Epithelial cell of proximal tubule (primary cell): ENCODE data around the gene XRN2. TPM values are rescaled to one million over a fixed set of nuclear protein-coding genes. Genes with fewer than 3 reads are reported as not detected.

Experiments
- DNase-seq: peaks from one replicate; pipeline ENCODE4 v3.0.0-alpha.2; 2011; ENCODE audit warnings: low read depth
- H3K4me3 ChIP-seq: 2 replicates; pipeline ENCODE4 v1.5.1; 2011; ENCODE audit warnings: low read depth, mild to moderate bottlenecking, low read length
- total RNA-seq: library from RNA; depleted of rRNA; stranded (reverse); fragments of >200 nt; gene quantifications from 2 replicates; pipeline ENCODE4 v1.2.3, GENCODE V29; 2015
- TF ChIP-seq, protein P1 (sequence below): conservative IDR thresholded peaks from 2 replicates; pipeline ENCODE4 v1.5.1; 2012; ENCODE audit warnings: low read depth, mild to moderate bottlenecking, low read length

XRN2 gene
- total RNA-seq, 1 donor from 2014 or later: 92.0 TPM

DNA sequence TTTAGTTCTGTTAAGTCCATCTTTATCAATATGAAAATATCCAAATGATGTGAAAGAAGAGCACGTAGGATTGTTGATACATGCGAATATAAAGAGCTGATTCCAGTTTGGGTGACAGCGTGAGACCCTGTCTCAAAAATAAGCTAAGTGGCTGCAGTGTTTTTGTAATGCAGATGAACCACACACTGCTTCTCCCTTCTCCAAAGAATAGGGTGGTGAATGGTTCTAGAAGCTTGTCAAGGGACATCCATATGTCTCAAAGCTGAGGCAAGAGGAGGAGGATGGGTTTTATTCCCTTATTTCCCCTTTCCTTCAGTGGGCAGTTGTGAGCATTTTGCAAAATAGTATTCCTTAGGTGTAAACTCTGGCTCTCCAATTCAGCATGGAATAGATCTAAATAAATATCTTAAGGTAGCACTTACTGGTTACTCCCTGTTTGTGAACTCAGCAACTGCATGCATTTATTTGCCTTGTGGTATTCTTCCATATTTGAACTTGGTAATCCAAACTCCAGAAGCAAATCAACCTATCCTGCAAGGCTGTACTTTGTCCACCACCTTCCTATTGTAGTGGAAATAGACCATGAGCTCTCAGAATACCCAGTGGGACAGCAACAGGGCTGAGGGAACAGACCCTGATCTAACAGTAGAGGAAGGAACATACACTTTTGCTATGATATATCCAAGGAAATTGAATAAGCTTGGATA is 38.0 kb downstream of the XRN2 start:
- no peak overlapping the region for H3K4me3 ChIP-seq
- TF ChIP-seq, protein P1, sequence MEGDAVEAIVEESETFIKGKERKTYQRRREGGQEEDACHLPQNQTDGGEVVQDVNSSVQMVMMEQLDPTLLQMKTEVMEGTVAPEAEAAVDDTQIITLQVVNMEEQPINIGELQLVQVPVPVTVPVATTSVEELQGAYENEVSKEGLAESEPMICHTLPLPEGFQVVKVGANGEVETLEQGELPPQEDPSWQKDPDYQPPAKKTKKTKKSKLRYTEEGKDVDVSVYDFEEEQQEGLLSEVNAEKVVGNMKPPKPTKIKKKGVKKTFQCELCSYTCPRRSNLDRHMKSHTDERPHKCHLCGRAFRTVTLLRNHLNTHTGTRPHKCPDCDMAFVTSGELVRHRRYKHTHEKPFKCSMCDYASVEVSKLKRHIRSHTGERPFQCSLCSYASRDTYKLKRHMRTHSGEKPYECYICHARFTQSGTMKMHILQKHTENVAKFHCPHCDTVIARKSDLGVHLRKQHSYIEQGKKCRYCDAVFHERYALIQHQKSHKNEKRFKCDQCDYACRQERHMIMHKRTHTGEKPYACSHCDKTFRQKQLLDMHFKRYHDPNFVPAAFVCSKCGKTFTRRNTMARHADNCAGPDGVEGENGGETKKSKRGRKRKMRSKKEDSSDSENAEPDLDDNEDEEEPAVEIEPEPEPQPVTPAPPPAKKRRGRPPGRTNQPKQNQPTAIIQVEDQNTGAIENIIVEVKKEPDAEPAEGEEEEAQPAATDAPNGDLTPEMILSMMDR: no peak
- DNase-seq: no peak

DNA sequence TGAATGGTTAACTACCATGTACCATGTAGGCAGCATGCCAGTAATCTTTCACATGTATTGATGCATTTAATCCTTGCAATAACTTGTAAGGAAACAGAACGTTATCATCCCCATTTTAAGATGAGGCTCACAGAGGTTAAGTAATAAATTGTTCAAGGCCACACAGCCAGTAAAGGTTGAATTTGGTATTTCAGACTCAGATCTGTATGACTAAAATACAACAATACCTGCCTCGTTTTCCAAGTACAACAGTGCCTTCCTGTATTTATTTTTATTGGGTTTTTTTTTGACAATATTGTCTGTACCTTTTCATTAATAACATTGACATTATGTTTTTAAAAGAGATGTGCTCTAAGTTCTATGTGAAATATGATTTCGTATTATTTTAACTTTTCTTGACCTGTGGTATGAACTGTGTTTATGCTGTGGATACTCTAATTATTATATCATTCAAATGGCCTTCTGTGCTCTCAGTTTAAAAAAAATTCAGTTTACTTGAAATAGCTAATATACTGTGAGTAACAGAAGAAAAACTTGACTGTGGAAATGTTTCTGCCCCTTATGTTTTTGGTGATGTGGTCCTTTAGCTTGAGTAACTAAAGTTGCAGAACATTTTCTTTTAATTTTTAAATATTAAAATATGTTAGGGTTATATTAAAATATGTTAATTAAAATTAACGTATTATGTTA is 39.7 kb downstream of the XRN2 start:
- TF ChIP-seq, protein P1: no peak
- DNase-seq: no peak
- no peak overlapping the region for H3K4me3 ChIP-seq

DNA sequence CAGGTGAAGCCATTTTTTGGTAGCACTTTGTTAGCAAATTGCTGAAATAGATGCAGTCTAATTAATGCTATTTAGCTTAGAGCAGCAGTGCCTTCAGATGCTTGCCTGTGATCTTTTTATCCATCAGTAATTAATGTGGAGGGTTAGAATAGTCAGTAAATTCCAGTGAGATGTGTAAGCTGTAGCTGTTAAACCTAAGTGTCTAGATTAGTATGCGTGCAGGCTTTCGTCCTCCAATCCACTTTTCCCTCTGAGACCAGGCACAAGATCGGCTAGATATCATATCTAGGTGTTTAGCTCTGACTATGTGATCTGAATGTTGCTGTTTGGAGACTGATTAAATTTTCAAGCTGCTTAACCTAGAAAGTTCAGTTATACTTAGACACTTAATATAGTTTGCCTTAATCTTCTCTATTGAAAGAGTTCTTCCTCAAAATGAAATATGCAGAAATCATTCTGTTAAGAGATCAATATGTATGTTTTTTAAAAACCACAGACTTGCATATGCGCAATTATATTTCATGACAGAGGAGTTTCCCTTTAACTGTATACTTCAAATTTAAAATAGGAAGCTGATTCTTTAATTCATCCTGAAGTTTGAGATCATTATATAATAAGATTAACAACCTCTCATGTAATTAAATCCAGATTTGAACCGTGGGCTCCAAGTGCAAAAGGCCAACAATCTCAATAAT is 41.2 kb downstream of the XRN2 start:
- TF ChIP-seq, protein P1: no peak
- DNase-seq: no peak
- no peak overlapping the region for H3K4me3 ChIP-seq

DNA sequence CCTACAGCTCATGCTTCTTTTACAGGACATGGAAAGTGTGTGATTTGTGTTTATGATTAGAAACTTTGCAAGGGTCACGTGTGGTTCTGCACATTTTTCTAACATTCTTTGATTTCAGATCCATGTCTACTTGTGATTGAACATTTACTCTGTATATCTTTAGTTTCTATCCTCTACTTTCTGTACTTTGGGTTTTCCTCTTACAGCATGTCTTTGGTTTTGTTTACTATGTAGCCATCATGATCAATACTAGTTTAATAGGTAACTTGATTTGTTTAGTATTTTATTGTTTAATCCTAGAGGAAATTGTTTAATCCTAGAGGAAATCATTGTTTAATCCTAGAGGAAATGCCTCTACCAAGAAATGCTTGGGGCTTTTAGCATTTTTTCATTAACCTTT is 41.8 kb downstream of the XRN2 start:
- no peak overlapping the region for H3K4me3 ChIP-seq
- no peak for DNase-seq
- TF ChIP-seq, protein P1: no peak

GRCh38 chr20:21352703-21353102 is 49.6 kb downstream of the XRN2 start:
- DNase-seq: no peak
- no peak overlapping the region for H3K4me3 ChIP-seq
- TF ChIP-seq, protein P1: no peak

GRCh38 chr20:21353236-21353635 is 50.1 kb downstream of the XRN2 start:
- no peak for DNase-seq
- TF ChIP-seq, protein P1: no peak
- H3K4me3 ChIP-seq: no peak overlapping the region
